SW 1271 (cell line): ENCODE results near the gene ABCB4.

Source experiments
- DNase-seq, 2 experiments: peaks; one replicate each; lab custom pipeline; 2025; lab: John Stamatoyannopoulos, UW

ABCB4 gene

DNA sequence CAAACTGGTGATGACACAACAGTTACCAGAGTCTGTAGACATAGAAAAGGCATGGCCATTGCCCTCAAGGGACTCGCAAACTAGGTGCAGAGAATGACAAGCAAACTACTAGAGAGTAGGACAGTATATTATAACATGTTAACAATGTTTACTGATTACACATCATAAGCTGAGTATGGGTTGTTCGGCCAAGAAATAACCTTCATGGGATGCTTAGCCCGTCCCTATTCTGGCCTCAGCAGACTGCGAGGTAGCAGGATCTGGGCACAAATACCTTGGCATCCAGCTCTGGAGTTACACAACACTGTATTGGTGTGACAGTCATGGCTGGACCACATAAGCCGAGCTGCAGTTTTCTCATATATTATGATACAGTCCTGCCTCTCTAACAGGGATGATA, 51.4 kb downstream of the ABCB4 start:
- no peak for DNase-seq

DNA sequence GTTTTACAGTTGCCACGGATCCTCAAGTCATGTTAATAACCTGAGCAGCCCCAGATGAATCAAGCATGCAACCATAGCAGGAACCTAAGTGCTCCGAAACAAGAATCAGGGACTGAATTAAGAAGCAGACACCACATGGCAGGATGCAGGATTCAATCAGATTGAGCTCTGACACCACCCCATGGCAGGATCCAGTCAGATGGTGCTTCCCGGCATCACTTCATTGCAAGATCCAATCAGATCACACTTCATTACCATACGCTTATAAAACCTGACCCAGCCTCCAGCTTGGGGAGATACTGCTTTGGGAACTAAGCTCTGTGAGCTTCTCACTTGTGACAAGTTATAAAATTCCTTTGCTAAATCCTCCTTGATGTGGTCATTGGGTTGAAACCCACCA, 55.3 kb downstream of the ABCB4 start:
- DNase-seq = no peak

DNA sequence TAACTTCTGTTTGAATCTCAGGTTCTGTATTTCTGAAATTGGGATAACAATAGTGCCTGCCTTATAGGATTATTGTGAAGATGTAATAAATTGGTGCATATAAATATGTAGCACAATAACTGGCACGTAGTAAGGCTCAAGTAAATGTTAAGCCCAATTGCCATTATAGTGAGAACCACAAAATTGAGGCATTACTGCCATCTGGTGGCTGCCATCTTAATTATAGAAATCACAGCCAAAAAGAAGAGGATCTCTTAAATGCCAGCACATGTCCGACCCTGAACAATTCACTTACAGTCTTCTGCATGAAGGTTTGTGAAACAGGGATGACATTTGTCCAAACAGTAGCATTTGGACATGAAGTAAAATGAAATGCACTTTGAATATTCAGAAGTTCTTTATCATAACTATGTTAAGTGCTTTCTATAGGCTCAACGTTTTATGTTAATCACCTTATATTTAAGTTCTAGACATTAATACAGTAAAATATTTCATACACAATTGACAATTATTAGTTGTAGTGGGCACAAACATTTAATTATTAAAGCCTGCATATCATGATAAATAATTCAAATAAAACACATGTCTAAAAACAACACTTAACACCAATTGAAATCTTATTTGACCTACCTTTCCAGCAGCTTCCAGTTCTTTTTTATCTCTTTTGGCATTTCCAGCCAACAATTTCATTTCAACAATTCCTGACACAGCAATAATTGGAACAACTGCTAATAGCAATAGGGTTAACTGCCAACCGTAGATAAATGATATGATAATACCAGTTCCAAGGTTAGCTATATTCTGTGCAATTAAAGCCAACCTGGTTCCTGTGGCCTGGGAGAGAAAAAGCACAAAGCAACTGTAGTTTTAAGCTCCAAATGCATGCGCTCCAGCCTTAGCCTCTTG, 58.5 kb downstream of the ABCB4 start:
- DNase-seq = peak; percentile 8 to 60

DNA sequence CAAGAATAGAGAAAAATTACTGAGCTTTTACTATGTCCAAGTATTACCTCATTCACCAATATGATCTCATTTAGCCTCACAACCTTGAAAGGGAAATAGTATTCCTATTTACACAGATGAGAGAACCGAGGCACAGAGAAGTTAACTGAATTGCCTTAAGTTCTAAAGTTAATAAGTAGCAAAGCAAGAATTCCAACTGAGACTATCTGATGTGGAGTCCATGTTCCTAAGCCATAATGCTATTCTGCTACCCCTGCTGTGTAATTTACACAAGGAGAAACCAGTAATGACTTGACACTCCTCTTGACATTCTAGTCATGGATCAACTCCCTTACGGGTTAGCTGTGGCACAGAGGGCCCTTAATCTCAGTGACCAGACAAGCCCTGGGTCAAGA, 60.7 kb downstream of the ABCB4 start:
- no peak for DNase-seq

DNA sequence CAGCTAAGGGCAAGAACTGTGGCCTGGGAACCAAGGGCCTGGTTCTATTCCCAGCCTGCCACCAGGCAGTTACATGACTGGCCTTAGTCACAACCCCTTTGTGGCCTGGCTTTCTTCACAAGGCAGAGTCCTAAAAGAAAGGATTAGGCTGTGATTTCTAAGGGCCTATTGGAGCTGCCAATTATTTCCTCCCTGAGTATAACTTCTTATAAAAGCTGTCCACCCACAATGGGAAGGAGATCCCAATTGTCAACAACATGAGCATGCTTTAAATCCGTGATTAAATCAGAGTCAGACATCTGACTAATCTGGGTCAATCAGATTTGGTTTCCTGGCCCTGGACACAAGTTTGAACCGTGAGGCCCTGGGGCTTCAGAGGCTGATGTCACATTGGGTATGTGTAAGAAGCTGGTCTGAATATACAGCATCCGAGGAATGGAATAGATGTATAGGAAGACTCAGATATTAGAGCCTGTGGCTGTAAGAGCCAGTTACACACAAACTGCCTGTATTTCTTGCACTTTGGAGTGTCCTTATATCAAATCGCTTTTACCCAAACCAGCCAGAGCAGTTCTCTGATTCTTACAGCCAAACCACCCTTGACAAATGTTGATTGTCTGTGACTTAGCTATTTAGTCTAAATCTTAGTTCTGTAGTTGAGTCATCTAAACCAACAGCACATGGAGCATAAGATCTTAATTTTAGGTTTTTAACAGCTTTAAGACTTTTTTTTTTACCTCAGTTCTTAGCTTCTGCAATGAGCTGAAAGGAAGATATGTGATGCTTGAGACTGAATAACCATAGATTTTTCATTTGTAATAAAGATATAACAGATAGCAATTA, 61.3 kb downstream of the ABCB4 start:
- DNase-seq = no peak

DNA sequence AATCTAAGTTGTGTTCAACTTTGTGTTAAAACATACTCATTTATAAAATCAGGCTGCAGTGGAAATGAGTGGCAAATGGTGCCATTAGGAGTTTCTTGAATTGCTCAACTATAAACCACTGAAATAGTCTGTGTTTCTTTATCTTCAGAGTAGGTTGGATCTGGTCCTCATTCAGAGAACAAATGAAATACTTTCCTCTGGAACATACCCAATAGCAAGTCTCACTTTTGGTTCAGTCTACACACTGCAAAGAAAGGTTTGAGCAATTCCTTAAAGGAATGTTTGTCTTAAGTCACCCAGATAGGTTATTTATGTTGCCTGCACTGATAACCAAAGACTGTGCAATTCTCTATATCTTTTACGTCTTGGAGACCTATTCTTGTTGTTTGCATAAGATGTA, 62.5 kb downstream of the ABCB4 start:
- DNase-seq = no peak

DNA sequence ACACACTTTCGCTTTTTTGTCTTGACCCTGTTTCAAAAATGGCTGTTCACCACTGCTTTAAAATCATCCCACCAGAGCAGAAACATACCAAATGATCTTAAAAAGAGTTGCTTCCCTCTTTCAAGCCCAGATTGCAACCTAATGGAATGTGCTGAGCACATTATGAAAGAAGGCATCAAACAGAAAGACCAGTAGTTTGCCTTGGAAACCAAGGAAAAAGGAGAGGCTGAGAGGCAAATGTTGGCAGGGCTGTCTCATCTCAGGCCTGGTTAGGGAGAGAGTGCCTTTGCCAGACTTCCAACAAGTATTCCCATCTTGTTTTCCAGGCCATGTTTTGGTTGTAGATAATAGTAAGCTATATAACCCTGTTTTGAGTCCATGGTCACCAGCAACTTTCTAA, 64.3 kb downstream of the ABCB4 start:
- DNase-seq = no peak

DNA sequence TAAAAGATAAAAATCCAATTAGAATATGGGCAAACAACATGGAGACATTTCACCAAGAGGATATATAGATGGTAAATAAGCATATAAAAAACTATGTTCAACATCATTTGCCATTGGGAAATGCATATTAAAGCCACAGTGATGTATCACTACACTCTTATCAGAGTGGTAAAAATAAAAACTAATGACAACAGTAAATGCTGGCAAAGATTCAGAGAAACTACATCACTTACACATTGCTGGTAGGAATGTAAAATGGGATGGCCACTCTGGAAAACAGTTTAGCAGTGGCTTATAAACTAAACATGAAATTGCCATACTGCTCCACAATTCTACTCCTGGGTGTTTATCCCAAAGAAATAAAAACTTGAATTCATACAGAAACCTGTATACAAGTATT, 70.8 kb downstream of the ABCB4 start:
- no peak for DNase-seq

DNA sequence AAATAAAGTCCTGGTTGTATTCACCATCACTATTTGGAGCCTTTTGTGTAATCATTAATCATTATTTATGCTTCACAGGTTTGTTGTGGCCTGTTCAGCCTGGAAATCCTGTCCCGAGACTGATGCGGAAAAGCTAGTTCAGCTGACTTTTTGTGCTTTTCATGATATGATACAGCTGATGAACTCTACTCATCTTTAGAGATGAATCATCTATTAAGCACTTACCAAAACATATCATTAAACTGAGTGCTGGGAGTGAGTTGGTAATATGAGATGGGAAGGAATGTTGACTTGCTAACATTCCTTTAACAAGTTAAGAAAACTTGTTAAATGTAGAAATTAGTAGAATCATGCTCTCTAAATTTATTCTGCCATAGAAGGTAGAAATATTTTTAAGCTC, 77.0 kb downstream of the ABCB4 start:
- DNase-seq = no peak

DNA sequence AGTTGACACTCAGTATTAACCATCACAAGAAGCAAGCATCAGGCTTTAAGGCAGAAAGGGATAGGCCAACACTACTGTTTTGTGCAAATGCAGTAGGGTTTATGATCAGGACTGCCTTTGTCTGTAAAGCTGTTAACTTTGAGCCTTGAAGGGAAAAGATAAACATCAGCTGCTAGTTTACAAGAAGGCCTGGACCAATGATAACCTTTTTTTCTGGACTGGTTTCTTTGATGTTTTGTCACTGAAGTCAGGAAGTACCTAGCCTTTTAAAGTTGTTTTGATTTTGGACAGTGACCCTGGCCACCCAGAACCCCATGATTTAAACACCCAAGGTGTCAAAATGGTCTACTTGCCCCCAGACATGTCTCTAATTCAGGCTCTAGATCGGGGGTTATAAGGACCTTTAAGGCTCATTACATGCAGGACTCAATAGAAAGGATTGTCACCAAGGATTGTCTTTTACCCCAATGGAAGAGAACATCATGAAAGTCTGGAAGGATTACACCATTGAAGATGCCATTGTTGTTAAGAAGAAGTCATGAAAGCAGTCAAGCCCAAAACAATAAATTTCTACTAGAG, 79.9 kb downstream of the ABCB4 start:
- no peak for DNase-seq

DNA sequence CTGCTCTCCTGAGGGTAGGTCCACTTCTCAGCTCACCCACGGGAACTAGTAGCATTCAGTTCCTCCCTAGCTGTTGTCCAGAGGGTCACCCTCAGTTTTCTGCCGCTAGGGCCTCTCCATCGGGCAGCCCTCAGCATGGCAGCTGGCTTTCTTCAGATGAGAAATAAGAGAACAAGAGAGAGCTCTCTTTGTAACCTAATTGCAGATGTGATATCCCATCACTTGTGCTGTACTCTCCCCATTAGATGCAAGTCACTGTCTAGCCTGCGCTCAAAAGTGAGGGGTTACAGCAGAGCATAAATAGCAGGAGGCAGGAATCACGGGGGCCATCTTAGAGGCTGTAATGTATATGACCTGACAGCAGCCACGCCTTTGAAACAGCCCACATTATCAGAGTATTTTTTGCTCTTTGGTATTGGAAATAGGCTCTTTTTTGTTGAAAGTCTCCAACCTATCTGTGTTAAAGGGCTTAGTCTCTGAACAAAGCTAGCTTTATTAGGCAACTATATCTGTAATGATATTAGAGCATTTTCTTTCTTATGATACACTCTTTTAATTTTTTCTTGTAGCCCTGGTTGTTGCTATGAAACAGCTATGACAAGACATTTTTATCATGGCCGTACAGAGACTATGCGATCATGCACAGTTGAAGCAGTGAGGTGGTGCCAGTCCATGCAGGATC, 84.3 kb downstream of the ABCB4 start:
- no peak for DNase-seq

DNA sequence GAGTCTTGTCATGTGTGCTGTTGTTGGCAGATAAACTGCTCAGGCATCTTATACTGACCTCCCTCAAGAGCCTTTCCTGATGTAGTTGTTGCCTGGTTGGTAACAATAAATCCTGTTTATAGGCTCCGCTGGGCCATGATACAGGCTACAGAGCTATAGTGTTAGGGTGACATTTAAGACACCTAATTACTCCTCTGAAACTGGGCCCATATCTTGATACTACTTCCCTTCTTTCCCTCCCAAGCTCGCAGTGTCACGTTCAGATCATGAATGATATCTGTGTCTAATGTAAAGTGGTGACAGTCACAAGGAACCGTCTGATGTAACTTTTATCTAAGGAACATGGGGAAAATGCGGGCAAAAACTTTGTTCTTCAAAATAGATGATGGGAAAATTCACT, 94.6 kb downstream of the ABCB4 start:
- DNase-seq = no peak

DNA sequence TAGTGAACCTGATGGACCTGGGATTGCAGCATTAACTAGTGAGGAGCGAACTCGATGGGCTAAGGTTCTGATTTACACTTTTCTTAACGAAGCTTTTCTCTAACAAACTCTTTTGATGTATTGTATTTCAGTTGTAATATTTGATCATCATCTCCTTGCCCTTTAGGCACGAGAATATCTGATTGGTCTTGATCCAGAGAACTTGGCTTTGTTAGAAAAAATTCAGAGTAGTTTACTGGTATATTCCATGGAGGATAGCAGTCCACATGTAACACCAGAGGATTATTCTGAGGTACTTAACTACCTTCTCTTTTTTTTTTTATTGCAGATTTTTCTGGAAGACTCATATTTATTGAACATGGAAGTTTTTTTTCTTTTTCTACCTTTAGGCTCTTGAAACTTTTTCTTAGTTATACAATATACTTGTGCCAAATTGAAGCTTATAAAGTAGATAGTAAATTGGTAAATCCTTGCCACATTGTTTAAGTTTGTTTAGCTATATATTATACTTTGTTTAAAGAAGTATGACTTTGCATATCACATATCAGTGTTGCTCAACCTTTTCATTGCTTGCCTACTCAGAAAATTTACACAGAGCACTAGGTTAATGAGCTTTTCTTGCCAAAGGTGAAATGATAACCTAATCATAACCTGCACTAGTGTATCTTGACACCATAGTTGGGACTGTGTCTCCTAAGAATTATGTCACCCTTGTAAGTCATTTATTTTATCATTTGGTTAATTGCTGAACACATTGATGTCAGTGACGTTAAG, 99.6 kb downstream of the ABCB4 start:
- no peak for DNase-seq

DNA sequence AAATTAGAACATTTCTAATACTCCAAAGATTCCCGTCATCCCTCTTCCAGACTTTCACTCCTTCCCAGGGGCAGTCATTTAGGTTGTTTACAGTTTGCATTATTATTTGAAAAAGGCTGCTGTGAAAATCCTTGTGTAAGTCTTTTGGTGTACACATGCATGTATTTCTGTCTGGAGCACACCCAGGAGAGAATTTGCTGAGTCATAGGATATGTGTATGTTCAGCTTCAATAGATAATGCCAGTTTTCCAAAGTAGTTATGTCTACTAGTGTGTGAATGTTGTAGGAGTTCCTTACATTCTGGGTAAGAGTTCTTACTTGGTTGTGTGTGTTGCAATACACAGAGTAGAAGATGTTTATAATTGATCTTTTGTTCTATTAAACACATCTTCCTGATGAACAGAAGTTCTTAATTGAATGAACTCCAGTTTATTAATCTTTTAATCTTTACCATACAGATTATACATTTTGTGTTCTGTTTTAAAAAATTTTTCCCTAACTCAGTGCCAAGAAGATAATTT, 104.8 kb downstream of the ABCB4 start:
- DNase-seq = no peak

DNA sequence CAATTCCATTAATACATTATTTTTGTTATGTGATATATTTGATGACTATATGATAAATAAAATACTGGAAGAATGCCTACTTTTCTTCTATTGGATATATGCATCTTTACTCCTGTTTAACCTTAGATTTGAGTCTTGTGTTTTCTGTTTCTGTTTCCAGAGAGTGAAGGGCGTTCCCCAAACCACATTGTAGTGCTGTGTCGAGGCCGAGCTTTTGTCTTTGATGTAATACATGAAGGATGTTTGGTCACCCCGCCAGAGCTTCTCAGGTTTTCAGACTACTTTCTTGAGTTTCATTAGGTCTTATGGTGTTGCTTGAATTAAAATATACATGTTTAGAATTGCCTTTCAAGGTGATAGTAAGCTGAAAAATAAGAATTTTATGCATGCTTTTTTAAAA, 106.3 kb downstream of the ABCB4 start:
- no peak for DNase-seq

DNA sequence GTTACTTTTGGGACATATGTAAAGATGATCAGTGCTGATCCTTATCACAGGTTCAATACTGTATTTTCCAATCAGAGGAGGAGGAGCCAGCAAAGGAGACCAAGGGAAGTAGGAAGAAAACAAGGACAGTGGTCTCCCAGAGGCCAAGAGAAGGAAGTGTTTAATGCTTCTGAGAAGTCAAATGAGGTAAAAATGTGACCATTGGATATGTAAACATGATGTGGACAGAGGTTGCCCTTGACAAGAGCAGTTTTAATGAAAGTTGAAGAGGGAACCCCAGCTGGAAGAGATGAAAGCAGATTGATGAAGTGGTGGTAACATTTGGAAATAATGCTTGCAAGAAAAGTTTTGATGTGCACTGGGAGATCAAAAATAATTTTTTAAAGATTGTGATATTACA, 111.2 kb downstream of the ABCB4 start:
- DNase-seq = no peak

DNA sequence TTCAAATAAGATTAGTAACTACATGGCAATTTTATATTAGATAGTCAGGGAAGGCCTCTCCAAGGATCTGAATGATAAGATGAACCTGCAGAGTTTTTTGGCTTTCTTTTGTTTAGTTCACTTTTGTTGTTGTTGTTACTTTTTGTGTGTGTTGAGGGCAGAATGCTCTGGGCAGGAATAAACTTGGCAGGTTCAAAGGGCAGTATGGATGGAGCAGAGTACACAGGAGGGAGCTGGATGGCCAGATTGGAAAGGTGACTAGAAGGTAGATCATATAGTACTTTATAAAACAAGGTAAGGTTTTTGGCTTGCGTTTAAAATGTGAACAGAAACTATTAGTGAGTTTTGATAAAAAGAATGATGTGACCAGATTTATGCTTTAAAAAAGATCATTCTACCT, 112.1 kb downstream of the ABCB4 start:
- DNase-seq = no peak

DNA sequence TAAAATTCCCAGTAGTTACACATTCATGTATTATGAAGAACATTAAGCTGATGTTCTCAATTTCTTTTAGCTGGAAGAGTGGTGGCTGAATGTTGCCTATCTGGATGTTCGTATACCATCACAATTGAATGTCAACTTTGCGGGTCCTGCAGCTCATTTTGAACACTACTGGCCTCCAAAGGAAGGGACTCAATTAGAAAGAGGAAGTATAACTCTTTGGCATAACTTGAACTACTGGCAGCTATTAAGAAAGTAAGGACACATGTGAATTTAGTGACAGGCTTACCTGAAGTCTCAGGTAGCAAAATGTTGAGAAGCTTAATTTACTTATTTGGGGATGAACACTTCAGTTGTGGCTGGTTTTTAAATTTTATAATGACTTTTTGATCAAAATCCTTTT, 114.2 kb downstream of the ABCB4 start:
- DNase-seq = no peak

DNA sequence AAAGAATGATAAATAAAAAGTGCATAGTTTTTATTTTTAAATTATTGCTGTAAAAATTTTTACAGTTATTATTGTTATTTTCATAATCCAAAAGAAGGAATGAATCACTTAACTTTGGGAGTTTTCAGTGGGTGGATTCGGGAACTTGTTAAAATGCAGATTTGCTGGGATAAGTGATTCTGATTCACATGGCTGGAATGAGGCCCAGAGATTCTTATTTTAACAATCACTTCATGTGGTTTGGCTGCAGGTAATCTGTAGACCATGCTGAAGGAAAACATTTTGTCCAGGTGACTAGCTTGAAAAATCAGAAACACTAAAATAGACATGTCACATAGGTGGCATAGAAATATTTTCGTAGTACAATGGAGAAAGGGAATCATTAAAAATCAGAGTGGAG, 116.1 kb downstream of the ABCB4 start:
- DNase-seq = no peak

DNA sequence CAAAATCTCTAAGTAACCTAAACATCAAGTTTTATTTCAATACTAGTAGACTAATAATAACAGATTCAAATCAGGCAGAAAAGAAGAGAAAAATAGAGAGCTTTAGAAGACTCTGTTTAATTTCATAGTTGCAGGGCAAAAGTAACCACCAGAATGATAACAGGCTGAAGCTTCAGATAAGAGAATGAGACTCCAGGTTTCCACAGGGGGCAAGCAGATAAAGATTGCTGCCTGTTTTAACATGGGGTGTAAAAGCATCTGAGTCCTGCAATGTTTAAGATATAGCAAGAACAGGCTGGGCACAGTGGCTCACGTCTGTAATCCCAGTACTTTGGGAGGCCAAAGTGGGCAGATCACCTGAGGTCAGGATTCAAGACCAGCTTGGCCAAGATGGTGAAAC, 119.0 kb downstream of the ABCB4 start:
- DNase-seq = no peak

DNA sequence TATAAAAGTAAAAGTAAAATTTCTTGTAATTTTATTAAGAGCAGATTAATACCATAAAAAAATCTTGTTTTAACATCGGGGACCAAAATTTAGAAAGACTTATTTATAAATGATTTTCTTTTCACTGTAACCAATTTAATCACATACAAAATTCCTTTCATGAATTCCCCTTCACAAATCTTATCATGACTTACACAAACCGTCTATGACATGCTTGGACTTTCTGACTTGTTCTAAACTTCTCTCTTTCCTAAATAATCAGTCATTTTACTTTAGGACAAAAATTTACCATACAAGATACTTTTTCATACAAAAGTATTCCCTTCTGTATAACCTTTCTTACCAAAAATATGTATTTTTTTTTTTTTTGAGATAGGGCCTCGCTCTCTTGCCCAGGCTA, 120.7 kb downstream of the ABCB4 start:
- peak in 1 of 2 experiments; percentile 2 for DNase-seq
